Heart left ventricle (tissue), 13 donors: ENCODE data around the gene RELA.

Experiments
- POLR2A ChIP-seq, 2 donors: fragments of 450-650 bp; IDR thresholded peaks; one replicate each; pipeline ENCODE4 v1.6.1; 2017; ENCODE audit warnings: antibody characterized with exemption in 2 of 2, mild to moderate bottlenecking in 2 of 2, moderate library complexity in 2 of 2
- TF ChIP-seq, protein P1 (sequence below), 12 donors: fragments of 200-600 bp; sonication (generic) in 4 of 12; IDR thresholded peaks; one replicate each; pipeline versions ENCODE4 v1.5.0 to v1.8.0; 2018 to 2022; ENCODE audit warnings: antibody characterized with exemption in 12 of 12, mild to moderate bottlenecking in 5 of 12
- donor health status: ischemic (EF 13 %, LVEDD 7.1; RV severe dilation, severe dysfunction).
- donor health status: DM: no; HTN: yes; CAD: no.
- donor health status: DM: no; HTN: no; CAD: no.
- donor health status: ischemic (EF 25% LVEDD 6.9; RV normal size, moderate dysfunction).
- donor health status: ischemic (EF 25% LVEDD 5.7; RV mildly dilated, moderate dysfunction).
- donor health status: ischemic (EF 35%, LVEDD 5.7; RV mildly dilated, moderate dysfunction).
- donor health status: nonischemic (EF 11% LVEDD 7.7; RV severe dilation, severe dysfunction).
- donor health status: DM: yes; HTN: yes; CAD: no.
- donor health status: PGD.
- donor health status: ischemic (EF 29% LVEDD 5.4; RV normal size, mild dysfunction).
- donor health status: nonischemic (EF 23%, LVEDD 6.1; RV moderate dilation, normal function).

GRCh38 chr11:65609229-65609628 lies 53.5 kb downstream of the RELA start:
- TF ChIP-seq, protein P1, sequence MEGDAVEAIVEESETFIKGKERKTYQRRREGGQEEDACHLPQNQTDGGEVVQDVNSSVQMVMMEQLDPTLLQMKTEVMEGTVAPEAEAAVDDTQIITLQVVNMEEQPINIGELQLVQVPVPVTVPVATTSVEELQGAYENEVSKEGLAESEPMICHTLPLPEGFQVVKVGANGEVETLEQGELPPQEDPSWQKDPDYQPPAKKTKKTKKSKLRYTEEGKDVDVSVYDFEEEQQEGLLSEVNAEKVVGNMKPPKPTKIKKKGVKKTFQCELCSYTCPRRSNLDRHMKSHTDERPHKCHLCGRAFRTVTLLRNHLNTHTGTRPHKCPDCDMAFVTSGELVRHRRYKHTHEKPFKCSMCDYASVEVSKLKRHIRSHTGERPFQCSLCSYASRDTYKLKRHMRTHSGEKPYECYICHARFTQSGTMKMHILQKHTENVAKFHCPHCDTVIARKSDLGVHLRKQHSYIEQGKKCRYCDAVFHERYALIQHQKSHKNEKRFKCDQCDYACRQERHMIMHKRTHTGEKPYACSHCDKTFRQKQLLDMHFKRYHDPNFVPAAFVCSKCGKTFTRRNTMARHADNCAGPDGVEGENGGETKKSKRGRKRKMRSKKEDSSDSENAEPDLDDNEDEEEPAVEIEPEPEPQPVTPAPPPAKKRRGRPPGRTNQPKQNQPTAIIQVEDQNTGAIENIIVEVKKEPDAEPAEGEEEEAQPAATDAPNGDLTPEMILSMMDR (IDR thresholded peaks at IDR 0.05), result no peak
- no peak for TF ChIP-seq POLR2A (IDR thresholded peaks at IDR 0.05)
